ENCODE data around the gene SLC35E4.

The SLC35E4 gene

DNA sequence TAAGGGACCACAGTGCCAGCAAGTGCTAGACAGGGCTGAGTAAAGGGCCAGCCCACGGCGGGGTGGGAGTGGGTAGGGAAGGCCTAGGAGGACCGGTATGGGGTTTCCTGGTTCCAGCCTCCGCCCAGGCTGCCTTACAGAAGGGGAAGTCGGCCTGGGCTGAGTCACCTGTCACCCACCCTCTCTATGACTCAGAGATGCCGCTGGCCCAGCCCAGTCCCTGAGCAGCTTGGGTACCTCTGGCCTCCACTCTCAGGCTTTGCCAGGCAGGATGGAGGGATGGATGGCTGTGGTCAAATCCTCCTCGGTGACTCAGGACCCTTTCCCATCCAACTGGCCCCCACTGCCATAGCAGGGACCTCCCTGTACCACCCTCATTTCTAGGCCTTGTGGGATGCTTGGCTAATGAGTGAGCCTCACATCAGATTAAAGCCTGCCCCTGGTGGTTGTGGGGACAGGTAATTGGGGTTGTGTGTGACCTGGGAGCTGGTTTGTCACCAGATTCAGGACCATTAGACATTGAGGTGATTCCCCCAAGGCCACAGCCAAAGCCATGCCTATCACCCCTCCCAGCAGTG, 13.9 kb downstream of the SLC35E4 start:
- WGBS (ENCODE audit: insufficient coverage, insufficient read length): no CpG with 5 or more reads among the region's 7 CpGs
- Histone ChIP-seq H3K27ac (ENCODE audit: low read length) (no peak overlapping the region), H3K27me3 (ENCODE audit: control insufficient read depth, insufficient read depth, low read length) (no peaks in the 10 kb centered on the region), H3K36me3 (ENCODE audit: control insufficient read depth, insufficient read depth, low read length) (no peaks in the 10 kb centered on the region), H3K9me3 (ENCODE audit: control insufficient read depth, insufficient read depth, low read length) (no peaks in the 10 kb centered on the region), H3K4me3 (ENCODE audit: low read length) (no peak overlapping the region), H3K4me1 (ENCODE audit: control insufficient read depth, insufficient read depth, low read length) (0 out of 2 replicates have a peak, but pooled peaks cover 1% of the 10 kb centered on the region)
- no peak for DNase-seq (ENCODE audit: low read depth, low spot score)

DNA sequence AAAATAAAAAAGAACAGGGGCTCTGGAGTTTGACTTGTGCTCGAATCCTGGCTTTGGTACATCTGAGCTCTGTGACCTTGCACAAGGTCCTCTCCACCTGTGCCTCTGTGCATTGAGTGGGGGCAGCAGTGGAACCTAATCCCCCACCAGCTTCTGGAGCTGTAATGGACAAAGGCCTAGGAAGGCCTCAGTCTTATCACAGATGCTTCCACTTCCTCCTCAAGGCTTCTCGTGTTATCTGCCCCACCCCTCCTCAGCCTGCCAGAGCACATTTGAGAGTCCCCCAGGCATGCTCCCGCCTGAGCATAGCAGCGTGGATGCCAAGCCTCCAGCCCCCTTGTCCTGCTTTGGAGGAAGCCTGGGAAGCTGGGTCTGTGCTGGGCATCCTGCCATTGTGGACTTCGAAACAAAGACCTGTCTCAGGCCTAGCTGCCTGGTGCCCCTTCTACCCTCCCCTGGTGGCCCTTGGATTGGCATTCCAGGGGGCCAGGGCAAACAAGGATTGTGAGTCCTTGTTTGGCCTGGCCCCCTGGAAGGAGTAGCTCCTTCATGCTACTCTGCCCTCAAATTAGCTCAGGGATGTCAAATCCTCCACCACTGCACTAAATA, 15.0 kb downstream of the SLC35E4 start:
- no peaks in the 10 kb centered on the region for H3K9me3 ChIP-seq (ENCODE audit: control insufficient read depth, insufficient read depth, low read length)
- H3K27me3 ChIP-seq (ENCODE audit: control insufficient read depth, insufficient read depth, low read length): no peaks in the 10 kb centered on the region
- no peak overlapping the region for H3K4me3 ChIP-seq (ENCODE audit: low read length)
- no CpG with 5 or more reads among the region's 5 CpGs for WGBS (ENCODE audit: insufficient coverage, insufficient read length)
- no peak overlapping the region for H3K27ac ChIP-seq (ENCODE audit: low read length)
- DNase-seq (ENCODE audit: low read depth, low spot score): no peak
- H3K36me3 ChIP-seq (ENCODE audit: control insufficient read depth, insufficient read depth, low read length): no peaks in the 10 kb centered on the region
- 0 out of 2 replicates have a peak, but pooled peaks cover 1% of the 10 kb centered on the region for H3K4me1 ChIP-seq (ENCODE audit: control insufficient read depth, insufficient read depth, low read length)

GRCh38 chr22:30652852-30653251, 17.3 kb downstream of the SLC35E4 start:
- no peaks in the 10 kb centered on the region for H3K36me3 ChIP-seq (ENCODE audit: control insufficient read depth, insufficient read depth, low read length)
- H3K4me3 ChIP-seq (ENCODE audit: low read length): no peak overlapping the region
- DNase-seq (ENCODE audit: low read depth, low spot score): no peak
- 0 out of 2 replicates have a peak, but pooled peaks cover 1% of the 10 kb centered on the region for H3K4me1 ChIP-seq (ENCODE audit: control insufficient read depth, insufficient read depth, low read length)
- no peaks in the 10 kb centered on the region for H3K9me3 ChIP-seq (ENCODE audit: control insufficient read depth, insufficient read depth, low read length)
- WGBS (ENCODE audit: insufficient coverage, insufficient read length): no CpG with 5 or more reads among the region's 2 CpGs
- H3K27me3 ChIP-seq (ENCODE audit: control insufficient read depth, insufficient read depth, low read length): no peaks in the 10 kb centered on the region
- H3K27ac ChIP-seq (ENCODE audit: low read length): no peak overlapping the region

DNA sequence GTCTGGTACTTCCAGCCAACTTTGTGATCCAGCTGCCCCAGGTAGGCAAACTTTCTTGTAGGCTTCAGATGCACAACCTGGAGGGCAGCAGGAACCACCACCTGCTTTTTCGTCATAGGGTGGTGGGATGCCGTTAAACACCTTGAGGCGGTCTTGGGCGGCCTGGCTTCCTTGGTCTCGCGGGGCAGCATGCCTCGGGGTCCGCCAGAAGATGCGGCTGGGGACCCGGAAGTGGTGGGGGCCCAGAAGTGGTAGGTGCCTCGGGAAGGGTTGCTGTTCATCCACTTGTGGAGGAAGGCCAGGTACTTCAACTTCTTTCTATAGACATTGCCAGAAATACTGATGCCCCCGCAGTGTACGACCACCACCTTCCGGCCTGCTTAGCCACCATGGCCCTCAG, 18.8 kb downstream of the SLC35E4 start:
- WGBS (ENCODE audit: insufficient coverage, insufficient read length): no CpG with 5 or more reads among the region's 14 CpGs
- Histone ChIP-seq H3K27ac (ENCODE audit: low read length) (no peak overlapping the region), H3K9me3 (ENCODE audit: control insufficient read depth, insufficient read depth, low read length) (no peaks in the 10 kb centered on the region), H3K4me3 (ENCODE audit: low read length) (no peak overlapping the region), H3K36me3 (ENCODE audit: control insufficient read depth, insufficient read depth, low read length) (no peaks in the 10 kb centered on the region), H3K4me1 (ENCODE audit: control insufficient read depth, insufficient read depth, low read length) (0 out of 2 replicates have a peak, but pooled peaks cover 1% of the 10 kb centered on the region), H3K27me3 (ENCODE audit: control insufficient read depth, insufficient read depth, low read length) (no peaks in the 10 kb centered on the region)
- no peak for DNase-seq (ENCODE audit: low read depth, low spot score)

DNA sequence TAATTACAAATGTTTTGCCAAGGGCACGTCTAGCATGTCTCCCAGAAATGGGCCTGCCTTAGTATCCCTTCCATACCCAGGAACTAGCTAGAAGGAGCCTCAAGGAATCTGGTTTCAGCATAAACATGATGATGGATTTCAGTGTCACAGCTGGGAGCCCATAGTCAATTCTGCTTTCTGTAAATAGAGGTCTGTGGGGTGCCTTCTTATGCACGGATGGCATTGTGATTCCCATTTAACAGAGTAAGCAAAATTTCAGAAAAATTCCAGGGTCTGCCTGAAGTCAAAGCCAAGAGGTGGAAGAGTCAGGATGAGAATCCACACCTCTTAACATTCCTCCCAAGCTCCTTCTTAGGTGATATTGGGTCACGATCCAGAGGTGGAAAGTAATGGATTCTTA, 20.0 kb downstream of the SLC35E4 start:
- Histone ChIP-seq H3K27ac (ENCODE audit: low read length) (no peak overlapping the region), H3K4me1 (ENCODE audit: control insufficient read depth, insufficient read depth, low read length) (no peaks in the 10 kb centered on the region), H3K4me3 (ENCODE audit: low read length) (no peak overlapping the region), H3K36me3 (ENCODE audit: control insufficient read depth, insufficient read depth, low read length) (no peaks in the 10 kb centered on the region), H3K9me3 (ENCODE audit: control insufficient read depth, insufficient read depth, low read length) (no peaks in the 10 kb centered on the region), H3K27me3 (ENCODE audit: control insufficient read depth, insufficient read depth, low read length) (no peaks in the 10 kb centered on the region)
- DNase-seq (ENCODE audit: low read depth, low spot score): no peak
- WGBS (ENCODE audit: insufficient coverage, insufficient read length): no CpG with 5 or more reads among the region's 3 CpGs

DNA sequence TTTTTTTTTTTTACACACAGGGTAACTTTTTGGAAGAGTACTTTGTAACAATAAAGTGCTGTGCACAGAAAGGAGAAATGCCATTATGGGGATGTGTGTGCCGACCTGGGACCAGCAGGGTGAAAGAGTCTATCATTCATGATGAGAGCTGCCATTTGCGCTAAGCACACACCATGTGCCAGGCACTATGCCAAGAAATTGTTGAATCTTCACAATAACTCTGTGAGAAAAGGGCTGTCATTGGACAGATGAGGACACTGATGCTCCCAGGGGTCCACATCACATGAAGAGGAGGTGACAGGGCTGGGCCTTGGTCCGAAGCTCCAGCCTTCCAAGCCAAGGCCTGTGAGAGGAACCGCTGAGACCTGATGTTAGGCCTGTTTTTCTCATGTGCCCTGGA, 26.5 kb downstream of the SLC35E4 start:
- no peaks in the 10 kb centered on the region for H3K4me1 ChIP-seq (ENCODE audit: control insufficient read depth, insufficient read depth, low read length)
- no peak overlapping the region for H3K27ac ChIP-seq (ENCODE audit: low read length)
- H3K27me3 ChIP-seq (ENCODE audit: control insufficient read depth, insufficient read depth, low read length): no peaks in the 10 kb centered on the region
- no peak overlapping the region for H3K4me3 ChIP-seq (ENCODE audit: low read length)
- DNase-seq (ENCODE audit: low read depth, low spot score): no peak
- H3K9me3 ChIP-seq (ENCODE audit: control insufficient read depth, insufficient read depth, low read length): no peaks in the 10 kb centered on the region
- WGBS (ENCODE audit: insufficient coverage, insufficient read length): no CpG with 5 or more reads among the region's 4 CpGs
- 0 out of 2 replicates have a peak, but pooled peaks cover 2% of the 10 kb centered on the region for H3K36me3 ChIP-seq (ENCODE audit: control insufficient read depth, insufficient read depth, low read length)

GRCh38 chr22:30664798-30665197, 29.2 kb downstream of the SLC35E4 start:
- DNase-seq (ENCODE audit: low read depth, low spot score): no peak
- H3K4me3 ChIP-seq (ENCODE audit: low read length): no peak overlapping the region
- no CpG with 5 or more reads among the region's 13 CpGs for WGBS (ENCODE audit: insufficient coverage, insufficient read length)

GRCh38 chr22:30665266-30665665, 29.7 kb downstream of the SLC35E4 start:
- Histone ChIP-seq H3K27ac (ENCODE audit: low read length) (no peak overlapping the region), H3K36me3 (ENCODE audit: control insufficient read depth, insufficient read depth, low read length) (0 out of 2 replicates have a peak, but pooled peaks cover 2% of the 10 kb centered on the region), H3K27me3 (ENCODE audit: control insufficient read depth, insufficient read depth, low read length) (no peaks in the 10 kb centered on the region; the same call in 1 of the 2 replicates), H3K9me3 (ENCODE audit: control insufficient read depth, insufficient read depth, low read length) (no peaks in the 10 kb centered on the region), H3K4me1 (ENCODE audit: control insufficient read depth, insufficient read depth, low read length) (no peaks in the 10 kb centered on the region), H3K4me3 (ENCODE audit: low read length) (no peak overlapping the region)
- no peak for DNase-seq (ENCODE audit: low read depth, low spot score)
- no CpG with 5 or more reads among the region's 2 CpGs for WGBS (ENCODE audit: insufficient coverage, insufficient read length)

More at GRCh38 chr22:30664798-30665197, 29.2 kb downstream of the SLC35E4 start:
- H3K27me3 ChIP-seq (ENCODE audit: control insufficient read depth, insufficient read depth, low read length): no peaks in the 10 kb centered on the region; the same call in 1 of the 2 replicates
- H3K9me3 ChIP-seq (ENCODE audit: control insufficient read depth, insufficient read depth, low read length): no peaks in the 10 kb centered on the region
- no peaks in the 10 kb centered on the region for H3K4me1 ChIP-seq (ENCODE audit: control insufficient read depth, insufficient read depth, low read length)
- no peak overlapping the region for H3K27ac ChIP-seq (ENCODE audit: low read length)
- 0 out of 2 replicates have a peak, but pooled peaks cover 2% of the 10 kb centered on the region for H3K36me3 ChIP-seq (ENCODE audit: control insufficient read depth, insufficient read depth, low read length)

- H3K27me3 ChIP-seq (ENCODE audit: control insufficient read depth, insufficient read depth, low read length): no peaks in the 10 kb centered on the region; the same call in 1 of the 2 replicates
- DNase-seq (ENCODE audit: low read depth, low spot score): no peak
- H3K9me3 ChIP-seq (ENCODE audit: control insufficient read depth, insufficient read depth, low read length): no peaks in the 10 kb centered on the region
- H3K4me1 ChIP-seq (ENCODE audit: control insufficient read depth, insufficient read depth, low read length): no peaks in the 10 kb centered on the region
- H3K4me3 ChIP-seq (ENCODE audit: low read length): no peak overlapping the region
- 0 out of 2 replicates have a peak, but pooled peaks cover 2% of the 10 kb centered on the region for H3K36me3 ChIP-seq (ENCODE audit: control insufficient read depth, insufficient read depth, low read length)
- WGBS (ENCODE audit: insufficient coverage, insufficient read length): no CpG with 5 or more reads among the region's 4 CpGs
- no peak overlapping the region for H3K27ac ChIP-seq (ENCODE audit: low read length)
Measured at GRCh38 chr22:30665786-30666185, 30.2 kb downstream of the SLC35E4 start.

DNA sequence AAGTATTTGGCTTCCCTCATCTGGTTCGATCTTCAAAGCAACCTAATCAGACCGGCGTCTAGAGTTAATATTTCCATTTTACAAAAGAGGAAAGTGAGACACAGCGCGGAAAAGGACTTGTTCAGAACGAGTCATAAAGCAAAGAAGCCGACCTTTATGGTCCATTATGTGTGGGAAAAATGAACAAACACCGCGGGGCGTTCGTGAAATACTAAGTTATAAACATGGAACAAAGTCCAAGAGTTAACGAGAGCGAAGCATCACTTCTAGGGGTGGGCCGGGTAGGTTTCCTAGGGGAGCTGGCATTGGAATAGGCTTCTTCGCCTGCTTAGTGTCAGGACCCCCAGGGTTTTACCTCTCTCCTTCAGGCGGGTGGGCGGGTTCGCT, 31.5 kb downstream of the SLC35E4 start:
- H3K27ac ChIP-seq (ENCODE audit: low read length): no peak overlapping the region
- H3K9me3 ChIP-seq (ENCODE audit: control insufficient read depth, insufficient read depth, low read length): no peaks in the 10 kb centered on the region
- WGBS (ENCODE audit: insufficient coverage, insufficient read length): no CpG with 5 or more reads among the region's 18 CpGs
- no peaks in the 10 kb centered on the region; the same call in 1 of the 2 replicates for H3K27me3 ChIP-seq (ENCODE audit: control insufficient read depth, insufficient read depth, low read length)
- H3K4me1 ChIP-seq (ENCODE audit: control insufficient read depth, insufficient read depth, low read length): no peaks in the 10 kb centered on the region
- no peak for DNase-seq (ENCODE audit: low read depth, low spot score)
- 0 out of 2 replicates have a peak, but pooled peaks cover 2% of the 10 kb centered on the region for H3K36me3 ChIP-seq (ENCODE audit: control insufficient read depth, insufficient read depth, low read length)
- H3K4me3 ChIP-seq (ENCODE audit: low read length): peak overlapping the region; percentile 27; the same call in 1 of the 2 replicates
